Activated T-cell treated with anti-CD3 and anti-CD28 coated beads, Interleukin-2, amount 50 U/mL, for 24 hours (primary cell): ENCODE results near the gene PDPR.
"Not testable (repeated sequence)": the region's sequence is repeated elsewhere in the genome, so short reads cannot be mapped to it uniquely, and the experiment has no call there.

ENCODE experiments used
- DNase-seq: peaks from one replicate; pipeline ENCODE4 v3.0.0-alpha.2; 2020
- H3K27ac Mint-ChIP-seq: 2 replicates; pipeline ENCODE4 v1.8.0; 2020; ENCODE audit warnings: mild to moderate bottlenecking, mixed read lengths
- H3K27me3 Mint-ChIP-seq: 2 replicates; pipeline ENCODE4 v1.8.0; 2020; ENCODE audit warnings: mixed read lengths
- H3K36me3 Mint-ChIP-seq: 2 replicates; pipeline ENCODE4 v1.8.0; 2020; ENCODE audit warnings: low read depth, mixed read lengths
- H3K4me1 Mint-ChIP-seq: 2 replicates; pipeline ENCODE4 v1.8.0; 2020; ENCODE audit warnings: low read depth, mixed read lengths
- H3K4me3 Mint-ChIP-seq: 2 replicates; pipeline ENCODE4 v1.8.0; 2020; ENCODE audit warnings: mild to moderate bottlenecking, moderate library complexity, mixed read lengths
- H3K9me3 Mint-ChIP-seq: 2 replicates; pipeline ENCODE4 v1.8.0; 2020; ENCODE audit warnings: mixed read lengths

PDPR gene

DNA sequence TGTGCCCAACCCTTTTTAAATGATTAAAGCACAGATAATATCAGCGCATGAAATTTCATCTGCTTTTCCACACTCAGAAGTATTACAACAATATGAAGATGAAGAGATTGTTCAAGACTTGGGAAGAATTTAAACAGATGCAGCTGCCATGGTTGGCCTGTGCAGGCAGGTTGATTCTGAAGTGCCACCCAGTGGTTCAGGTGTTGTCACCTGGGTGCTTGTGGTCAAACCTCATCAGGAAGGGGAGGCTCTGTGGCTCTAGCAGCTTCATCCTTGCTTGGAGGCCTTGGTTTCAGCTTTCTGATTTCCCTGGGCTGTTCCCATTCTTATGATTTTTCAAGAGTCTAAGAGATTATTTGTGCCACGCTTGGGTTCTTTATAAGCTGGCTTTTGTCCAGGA, 37.3 kb downstream of the PDPR start:
- Mint-ChIP-seq H3K9me3 (no peaks in the 10 kb centered on the region), H3K27me3 (no peaks in the 10 kb centered on the region), H3K36me3 (peaks cover 71% of the 10 kb centered on the region), H3K27ac (peak overlapping the region; percentile 14), H3K4me1 (no peaks in the 10 kb centered on the region), H3K4me3 (no peak overlapping the region)
- DNase-seq, result no peak

DNA sequence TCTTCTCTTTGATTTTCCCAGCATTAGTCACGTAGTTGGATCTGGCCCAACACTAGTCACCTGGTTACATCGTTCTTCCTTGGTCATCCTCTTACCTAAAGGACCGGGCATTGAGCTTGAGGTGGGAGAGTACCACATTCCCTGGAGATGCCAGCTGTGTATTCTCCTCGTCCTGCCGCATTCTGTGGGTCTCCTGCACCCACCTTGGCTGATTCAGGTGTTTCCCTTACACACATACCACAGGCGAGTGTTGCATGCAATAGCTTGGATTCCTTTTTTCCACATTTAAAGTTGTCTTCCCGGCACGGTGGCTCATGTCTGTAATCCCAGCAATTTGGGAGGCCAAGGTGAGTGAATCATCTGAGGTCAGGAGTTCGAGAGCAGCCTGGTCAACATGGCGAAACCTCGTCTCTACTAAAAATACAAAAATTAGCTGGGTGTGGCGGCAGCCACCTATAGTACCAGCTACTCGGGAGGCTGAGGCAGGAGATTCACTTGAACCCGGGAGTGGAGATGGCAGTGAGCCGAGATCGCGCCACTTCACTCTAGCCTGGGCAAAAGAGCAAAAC, 37.9 kb downstream of the PDPR start:
- H3K27ac Mint-ChIP-seq, result no peak overlapping the region
- no peaks in the 10 kb centered on the region for H3K27me3 Mint-ChIP-seq
- H3K4me1 Mint-ChIP-seq, result no peaks in the 10 kb centered on the region
- DNase-seq, result no peak
- no peaks in the 10 kb centered on the region for H3K9me3 Mint-ChIP-seq
- no peak overlapping the region for H3K4me3 Mint-ChIP-seq
- peaks cover 71% of the 10 kb centered on the region for H3K36me3 Mint-ChIP-seq

DNA sequence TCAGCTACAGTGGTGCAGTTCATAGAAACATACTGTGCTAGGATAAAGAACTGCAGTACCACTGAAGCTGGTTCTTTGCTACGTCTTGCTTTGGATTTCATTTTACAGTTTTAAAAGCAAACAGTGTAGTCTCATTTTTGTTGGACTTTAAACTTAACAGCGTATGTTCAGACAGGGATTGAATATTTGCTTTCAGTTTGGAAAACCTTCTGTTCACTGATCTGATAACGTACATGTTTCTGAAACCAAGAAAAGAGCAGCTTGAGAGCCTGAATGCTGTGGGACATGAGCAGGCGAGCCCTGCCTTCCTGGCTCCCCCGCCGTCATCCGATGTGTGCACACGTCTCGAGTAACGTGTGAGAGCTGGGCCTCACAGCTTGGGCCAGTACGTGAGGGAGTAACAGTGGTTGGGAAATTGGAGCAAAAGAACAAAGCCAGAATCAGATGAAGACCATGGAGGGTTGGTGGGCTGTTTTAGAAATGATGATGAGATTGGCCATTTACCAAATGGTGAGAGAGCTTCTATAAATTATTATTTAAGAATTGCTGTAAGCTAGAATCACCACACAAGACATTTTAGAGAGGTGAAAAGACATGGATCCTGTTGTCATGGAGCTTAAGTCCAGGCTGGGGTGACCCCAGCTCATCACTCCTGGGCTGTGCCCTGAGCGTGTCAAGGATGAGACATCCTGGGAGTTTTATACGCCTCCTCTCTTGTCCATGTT, 38.6 kb downstream of the PDPR start:
- no peak for DNase-seq
- H3K36me3 Mint-ChIP-seq, result peaks cover 67% of the 10 kb centered on the region
- peak overlapping the region; percentile 35 for H3K27ac Mint-ChIP-seq
- H3K27me3 Mint-ChIP-seq, result no peaks in the 10 kb centered on the region
- no peaks in the 10 kb centered on the region for H3K4me1 Mint-ChIP-seq
- no peaks in the 10 kb centered on the region for H3K9me3 Mint-ChIP-seq
- H3K4me3 Mint-ChIP-seq, result no peak overlapping the region

DNA sequence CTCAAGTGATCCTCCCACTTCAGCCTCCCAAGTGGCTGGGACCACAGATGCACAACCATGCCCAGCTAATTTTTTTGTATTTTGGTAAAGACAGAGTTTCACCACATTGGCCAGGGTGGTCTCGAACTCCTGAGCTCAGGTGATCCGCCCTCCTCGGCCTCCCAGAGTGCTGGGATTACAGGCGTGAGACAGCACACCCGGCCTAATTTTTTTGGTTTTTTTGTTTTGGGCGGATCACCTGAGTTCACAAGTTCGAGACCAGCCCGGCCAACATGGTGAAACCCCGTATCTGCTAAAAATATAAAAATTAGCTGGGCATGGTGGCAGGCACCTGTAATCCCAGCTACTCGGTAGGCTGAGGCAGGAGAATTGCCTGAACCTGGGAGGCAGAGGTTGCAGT, 40.6 kb downstream of the PDPR start:
- H3K27ac Mint-ChIP-seq, H3K9me3 Mint-ChIP-seq, DNase-seq, H3K27me3 Mint-ChIP-seq, H3K4me3 Mint-ChIP-seq, H3K4me1 Mint-ChIP-seq: not testable (repeated sequence)
- peaks cover 49% of the 10 kb centered on the region for H3K36me3 Mint-ChIP-seq

DNA sequence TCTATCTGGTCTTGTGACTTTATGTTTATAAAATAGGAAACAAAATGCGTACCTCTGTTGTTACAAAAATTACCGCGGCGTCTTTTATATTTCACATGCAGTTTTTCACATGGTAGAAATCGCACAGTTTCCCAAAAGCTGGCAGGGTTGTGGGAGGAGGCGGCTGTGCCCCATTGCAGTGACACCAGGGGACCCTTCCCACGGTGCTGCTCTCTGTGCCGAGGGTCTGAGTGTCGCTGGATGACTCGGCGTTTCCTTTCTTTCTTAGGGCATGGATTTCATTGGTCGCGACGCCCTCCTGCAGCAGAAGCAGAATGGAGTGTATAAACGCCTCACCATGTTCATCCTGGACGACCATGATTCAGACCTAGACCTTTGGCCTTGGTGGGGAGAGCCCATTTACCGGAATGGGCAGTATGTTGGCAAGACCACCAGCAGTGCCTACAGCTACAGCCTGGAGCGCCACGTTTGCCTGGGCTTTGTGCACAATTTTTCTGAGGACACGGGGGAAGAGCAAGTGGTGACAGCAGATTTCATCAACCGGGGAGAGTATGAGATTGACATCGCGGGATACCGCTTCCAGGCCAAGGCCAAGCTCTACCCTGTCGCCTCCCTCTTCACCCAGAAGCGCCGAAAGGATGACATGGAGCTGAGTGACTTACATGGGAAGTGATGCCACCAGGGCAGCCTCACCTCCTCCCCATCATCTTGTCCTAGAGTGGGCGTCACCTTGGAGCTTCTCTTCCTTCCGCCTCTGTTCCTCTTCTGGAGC, 42.3 kb downstream of the PDPR start:
- no peak for DNase-seq
- Mint-ChIP-seq H3K27me3 (no peaks in the 10 kb centered on the region), H3K4me1 (no peaks in the 10 kb centered on the region), H3K36me3 (peaks cover 33% of the 10 kb centered on the region), H3K4me3 (no peak overlapping the region), H3K9me3 (no peaks in the 10 kb centered on the region), H3K27ac (peak overlapping the region; percentile 31)

DNA sequence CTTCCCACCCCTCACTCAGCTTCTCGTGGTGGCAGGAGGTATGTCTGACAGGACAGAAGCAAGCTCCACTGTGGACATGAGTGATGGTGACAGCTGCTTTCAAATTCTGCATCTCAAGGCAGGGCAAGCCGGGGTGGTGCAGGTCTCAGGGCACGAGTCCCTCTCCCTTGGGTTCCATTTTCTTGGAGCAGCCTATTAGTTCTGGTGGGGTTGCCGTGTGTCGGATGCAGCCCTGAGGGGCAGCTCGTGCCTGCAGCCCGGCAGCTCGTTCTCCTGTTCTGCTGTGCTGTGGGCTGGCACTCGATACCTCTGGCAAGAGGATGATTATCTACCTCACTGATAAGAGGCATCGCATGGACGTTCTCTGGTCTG, 43.0 kb downstream of the PDPR start:
- DNase-seq, result no peak
- Mint-ChIP-seq H3K27me3 (no peaks in the 10 kb centered on the region), H3K4me1 (no peaks in the 10 kb centered on the region), H3K9me3 (no peaks in the 10 kb centered on the region), H3K27ac (peak overlapping the region; percentile 23), H3K4me3 (no peak overlapping the region), H3K36me3 (peaks cover 28% of the 10 kb centered on the region)

DNA sequence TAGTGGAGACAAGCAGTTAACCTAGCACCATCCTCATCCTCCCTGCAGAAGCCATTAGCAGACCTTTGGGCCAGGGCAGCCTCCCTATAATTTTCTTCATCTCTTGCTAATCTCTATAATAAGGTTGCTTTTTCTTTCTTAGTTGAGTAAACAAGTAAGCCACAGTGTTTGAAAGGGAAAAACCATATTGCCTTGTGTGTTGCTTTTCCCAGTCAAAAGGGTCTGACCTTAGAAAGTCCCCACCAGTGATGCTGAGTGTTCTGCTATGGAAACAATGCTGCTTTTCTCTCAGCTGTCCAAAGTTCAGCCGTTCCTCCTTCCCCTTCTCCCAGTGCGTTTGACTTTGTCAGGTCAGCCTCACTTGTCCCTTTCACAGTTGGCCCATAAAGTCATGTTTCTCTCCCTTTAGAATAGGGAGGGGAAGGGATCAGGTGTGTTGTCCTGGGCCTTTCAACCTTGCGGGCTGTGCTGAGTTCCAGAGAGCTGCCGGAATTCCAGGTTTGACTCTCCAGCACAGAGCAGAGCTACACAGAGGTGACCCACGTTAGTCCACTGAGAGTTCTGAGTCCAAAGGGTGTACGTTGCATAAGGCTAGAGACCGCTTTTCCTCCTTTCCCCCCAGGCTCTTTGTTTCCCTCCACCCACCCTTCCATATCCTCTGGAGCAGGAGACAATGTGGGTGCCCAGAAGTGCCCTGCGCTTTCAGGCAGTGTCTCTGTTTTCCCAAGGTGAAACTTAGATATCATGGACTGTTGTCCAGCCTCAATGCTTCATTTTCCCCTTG, 43.5 kb downstream of the PDPR start:
- Mint-ChIP-seq H3K4me3 (no peak overlapping the region), H3K27me3 (no peaks in the 10 kb centered on the region), H3K4me1 (no peaks in the 10 kb centered on the region), H3K27ac (peak overlapping the region; percentile 20), H3K9me3 (no peaks in the 10 kb centered on the region), H3K36me3 (peaks cover 28% of the 10 kb centered on the region)
- no peak for DNase-seq

DNA sequence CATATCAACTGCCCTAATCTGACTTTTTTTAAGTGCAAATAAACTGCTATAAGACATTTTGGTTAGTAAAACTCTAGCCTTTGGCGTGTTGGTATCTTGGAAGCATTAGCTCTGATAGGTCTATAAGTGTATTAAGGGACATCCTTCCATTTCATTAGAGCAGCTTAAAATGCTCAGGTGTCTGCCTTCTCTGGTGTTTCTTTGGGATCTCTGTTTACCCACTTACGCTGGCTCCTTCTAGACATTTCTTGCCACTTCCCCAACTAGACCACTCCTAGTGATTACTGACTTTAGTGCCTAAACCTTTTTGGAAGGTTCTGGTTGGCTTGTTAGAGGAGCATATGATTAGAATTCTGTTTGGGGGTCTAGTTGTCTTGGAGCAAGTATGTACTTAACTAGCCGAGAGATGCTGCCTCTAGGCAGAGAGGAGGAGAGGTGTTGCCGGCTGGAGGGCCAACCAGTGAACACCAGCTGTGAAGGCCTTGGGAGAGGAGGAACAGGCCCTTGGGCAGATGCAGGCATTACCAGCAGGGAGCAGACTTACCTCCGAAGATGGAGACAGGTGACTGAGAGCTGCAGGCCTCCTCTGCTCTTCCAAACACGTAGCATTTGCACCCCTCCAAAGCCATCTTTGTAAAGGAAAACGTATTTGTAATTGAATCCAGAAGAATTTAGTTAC, 44.3 kb downstream of the PDPR start:
- H3K9me3 Mint-ChIP-seq, result no peaks in the 10 kb centered on the region
- H3K27me3 Mint-ChIP-seq, result no peaks in the 10 kb centered on the region
- no peaks in the 10 kb centered on the region for H3K4me1 Mint-ChIP-seq
- no peak overlapping the region for H3K27ac Mint-ChIP-seq
- no peak for DNase-seq
- H3K36me3 Mint-ChIP-seq, result peaks cover 26% of the 10 kb centered on the region
- H3K4me3 Mint-ChIP-seq, result no peak overlapping the region

DNA sequence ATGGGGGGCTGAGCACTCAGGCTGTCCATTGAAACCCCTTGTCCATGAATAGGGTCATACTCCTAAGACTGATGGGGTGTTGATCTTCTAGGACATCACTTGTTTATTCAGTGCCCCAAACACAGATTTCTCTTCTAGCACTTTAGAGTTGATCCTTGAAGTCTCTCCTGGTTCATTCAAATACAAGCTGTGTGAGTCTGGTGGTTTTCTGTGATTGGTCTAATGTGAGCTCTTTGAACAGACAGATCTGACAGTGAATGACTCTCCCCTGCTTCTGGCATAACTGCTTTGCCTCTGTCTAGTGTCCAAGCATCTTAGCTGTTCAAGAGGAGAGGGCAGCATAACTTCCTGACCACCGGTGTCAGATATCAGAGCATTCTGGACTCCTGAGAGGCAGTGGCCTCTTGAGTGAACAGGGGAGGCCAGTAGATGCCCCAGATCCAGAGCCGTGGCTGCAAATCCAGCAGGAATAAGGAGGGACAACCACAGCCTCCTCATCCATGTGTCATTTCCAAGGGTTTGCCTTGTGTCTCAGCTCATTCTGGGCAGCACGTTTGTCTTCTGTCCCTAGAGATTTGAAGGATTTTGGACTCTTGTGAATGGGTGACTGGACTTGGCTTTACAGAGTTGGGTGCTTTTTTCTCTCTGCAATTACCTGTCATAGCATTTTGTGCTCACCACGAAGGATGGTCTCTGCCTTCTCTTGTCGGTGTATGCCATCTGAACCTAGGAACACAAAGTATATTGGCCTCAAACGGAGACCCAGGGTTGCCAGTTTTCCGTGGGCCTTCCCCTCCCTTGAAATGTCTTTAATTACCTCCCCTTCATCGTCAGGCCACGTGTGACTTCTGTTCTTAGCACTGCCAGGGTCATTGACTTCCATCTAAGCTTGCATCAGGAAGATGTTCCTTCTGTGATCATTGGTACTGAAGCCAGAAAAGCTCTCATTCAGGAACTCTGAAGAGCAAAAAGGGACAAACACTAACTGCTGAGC, 45.5 kb downstream of the PDPR start:
- DNase-seq, result no peak
- Mint-ChIP-seq H3K9me3 (no peaks in the 10 kb centered on the region), H3K27me3 (no peaks in the 10 kb centered on the region), H3K4me1 (no peaks in the 10 kb centered on the region), H3K27ac (no peak overlapping the region), H3K36me3 (peaks cover 15% of the 10 kb centered on the region), H3K4me3 (no peak overlapping the region)

DNA sequence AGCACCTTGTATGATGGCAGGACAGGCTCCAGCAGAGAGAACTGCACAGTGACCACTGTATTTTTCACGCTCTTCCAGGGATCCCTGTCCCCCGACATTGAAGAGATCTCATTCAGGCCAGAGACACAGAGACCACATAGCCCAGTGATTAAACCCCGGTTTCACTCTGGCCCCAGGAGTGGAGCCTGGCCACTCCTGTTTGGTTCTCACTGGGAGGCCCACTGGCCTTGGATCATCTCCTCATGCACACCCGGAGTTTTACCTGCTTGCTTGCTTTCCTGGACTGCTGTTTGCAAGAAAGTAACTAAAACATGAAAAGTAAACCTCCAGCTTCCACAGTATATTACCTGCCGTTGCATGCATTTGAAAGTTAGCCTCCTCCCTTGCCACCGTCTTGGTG, 46.3 kb downstream of the PDPR start:
- DNase-seq, result no peak
- Mint-ChIP-seq H3K27ac (no peak overlapping the region), H3K4me1 (peaks cover 3% of the 10 kb centered on the region), H3K27me3 (no peaks in the 10 kb centered on the region), H3K9me3 (no peaks in the 10 kb centered on the region), H3K36me3 (peaks cover 14% of the 10 kb centered on the region), H3K4me3 (no peak overlapping the region)

DNA sequence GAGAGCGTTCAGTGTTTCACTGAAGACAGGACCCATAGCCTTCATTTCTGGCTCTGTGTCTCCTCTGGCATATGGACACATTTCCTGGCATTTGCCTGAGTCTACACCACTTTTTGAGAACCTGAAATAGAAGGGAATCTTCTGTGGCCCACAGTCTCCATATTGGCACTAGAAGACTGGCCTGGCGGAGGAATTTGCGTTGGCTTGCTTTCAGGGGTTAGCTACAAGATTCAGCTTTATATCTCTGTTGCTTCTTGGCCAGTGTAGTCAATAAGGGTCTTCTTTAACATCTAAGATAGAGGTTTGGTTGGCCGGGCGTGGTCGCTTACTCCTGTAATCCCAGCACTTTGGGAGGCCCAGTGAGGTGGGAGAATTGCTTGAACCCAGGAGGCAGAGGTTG, 46.7 kb downstream of the PDPR start:
- H3K36me3 Mint-ChIP-seq, result peaks cover 14% of the 10 kb centered on the region
- no peaks in the 10 kb centered on the region for H3K27me3 Mint-ChIP-seq
- H3K9me3 Mint-ChIP-seq, result no peaks in the 10 kb centered on the region
- peaks cover 3% of the 10 kb centered on the region for H3K4me1 Mint-ChIP-seq
- no peak for DNase-seq
- H3K27ac Mint-ChIP-seq, result peak overlapping the region; percentile 16
- H3K4me3 Mint-ChIP-seq, result no peak overlapping the region

DNA sequence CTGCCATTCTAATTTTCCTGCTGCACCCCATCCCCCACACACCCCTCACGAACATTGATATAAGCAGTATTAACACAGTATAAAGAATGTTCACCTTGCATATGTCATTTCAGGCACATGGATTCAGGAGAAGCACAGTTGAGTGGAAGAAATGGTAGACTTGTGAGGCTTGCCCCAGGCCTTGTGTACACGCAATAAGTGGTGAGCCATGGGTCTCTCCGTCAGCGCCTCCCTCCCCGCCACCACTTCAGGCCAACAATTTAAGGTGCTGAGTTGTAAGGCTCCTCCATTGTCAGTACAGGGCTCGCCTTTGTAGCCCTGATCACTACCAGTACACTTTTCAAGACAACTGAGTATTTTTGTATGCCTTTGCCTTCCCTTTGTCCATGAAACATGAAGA, 47.2 kb downstream of the PDPR start:
- H3K4me1 Mint-ChIP-seq, result peaks cover 3% of the 10 kb centered on the region
- H3K27ac Mint-ChIP-seq, result peak overlapping the region; percentile 57
- H3K9me3 Mint-ChIP-seq, result no peaks in the 10 kb centered on the region
- no peaks in the 10 kb centered on the region for H3K27me3 Mint-ChIP-seq
- no peak overlapping the region for H3K4me3 Mint-ChIP-seq
- H3K36me3 Mint-ChIP-seq, result peaks cover 14% of the 10 kb centered on the region
- no peak for DNase-seq

DNA sequence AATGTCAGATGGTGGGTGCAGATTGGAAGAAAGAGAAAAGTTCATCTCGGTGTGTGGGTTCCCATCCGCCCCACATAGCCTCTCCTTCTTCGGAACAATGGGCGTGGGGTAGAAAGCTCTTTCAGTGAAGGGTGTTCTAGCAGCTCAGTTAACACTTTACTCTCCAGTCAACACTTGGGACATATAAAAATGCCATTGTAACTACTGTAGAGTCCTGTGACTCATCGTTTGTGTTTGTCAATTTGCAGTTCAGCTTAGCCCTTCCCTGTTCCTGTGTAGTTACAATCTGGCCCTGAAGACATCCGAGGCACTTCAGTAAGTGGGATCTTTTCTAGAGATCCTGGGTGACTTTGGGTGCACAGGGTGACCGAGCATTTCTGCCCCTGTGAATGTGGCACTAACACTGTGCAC, 47.9 kb downstream of the PDPR start:
- no peaks in the 10 kb centered on the region for H3K9me3 Mint-ChIP-seq
- H3K27ac Mint-ChIP-seq, result peak overlapping the region; percentile 57
- no peak for DNase-seq
- H3K36me3 Mint-ChIP-seq, result peaks cover 14% of the 10 kb centered on the region
- H3K4me1 Mint-ChIP-seq, result peaks cover 3% of the 10 kb centered on the region
- H3K4me3 Mint-ChIP-seq, result no peak overlapping the region
- H3K27me3 Mint-ChIP-seq, result no peaks in the 10 kb centered on the region
